GM21717 (cell line): ENCODE measurements around the gene SLC45A3.

Source experiments
- ATAC-seq: cut with Tn5 transposase; IDR thresholded peaks from one replicate; pipeline ENCODE4 v1.9.1; 2021; ENCODE audit warnings: mild to moderate bottlenecking, moderate library complexity; ENCODE audit not compliant: unreplicated experiment

SLC45A3 gene

GRCh38 chr1:205669341-205670149 is 10.8 kb downstream of the SLC45A3 start:
- ATAC-seq = peak; percentile 43

- peak; percentile 36 for ATAC-seq
Measured at GRCh38 chr1:205668951-205669340, 11.4 kb downstream of the SLC45A3 start.

- ATAC-seq = no peak
Measured at GRCh38 chr1:205667909-205668643, 12.2 kb downstream of the SLC45A3 start.

GRCh38 chr1:205666372-205667166 is 13.7 kb downstream of the SLC45A3 start:
- ATAC-seq = no peak

- no peak for ATAC-seq
Measured at GRCh38 chr1:205665201-205666045, 14.9 kb downstream of the SLC45A3 start.

- ATAC-seq = no peak
Measured at GRCh38 chr1:205664399-205665017, 15.8 kb downstream of the SLC45A3 start.

GRCh38 chr1:205663286-205663936 is 16.9 kb downstream of the SLC45A3 start:
- no peak for ATAC-seq

- ATAC-seq = no peak
Measured at GRCh38 chr1:205662791-205663190, 17.5 kb downstream of the SLC45A3 start.

- no peak for ATAC-seq
Measured at GRCh38 chr1:205662135-205662738, 18.1 kb downstream of the SLC45A3 start.

- no peak for ATAC-seq
Measured at GRCh38 chr1:205661429-205662134, 18.7 kb downstream of the SLC45A3 start.

GRCh38 chr1:205660361-205660760 is 19.9 kb downstream of the SLC45A3 start:
- ATAC-seq = no peak

GRCh38 chr1:205658943-205659581 is 21.2 kb downstream of the SLC45A3 start:
- peak; percentile 68 for ATAC-seq

- ATAC-seq = no peak
Measured at GRCh38 chr1:205656236-205656635, 24.1 kb downstream of the SLC45A3 start.

GRCh38 chr1:205652984-205653383 is 27.3 kb downstream of the SLC45A3 start:
- no peak for ATAC-seq

GRCh38 chr1:205650241-205650640 is 30.1 kb downstream of the SLC45A3 start:
- ATAC-seq = no peak

GRCh38 chr1:205645519-205645918 is 34.8 kb downstream of the SLC45A3 start:
- no peak for ATAC-seq

GRCh38 chr1:205642679-205643307 is 37.5 kb downstream of the SLC45A3 start:
- no peak for ATAC-seq

- ATAC-seq = no peak
Measured at GRCh38 chr1:205639567-205639966, 40.7 kb downstream of the SLC45A3 start.
